ENCODE data around the gene SNRPB2. TPM values are rescaled to one million over a fixed set of nuclear protein-coding genes. Genes with fewer than 3 reads are reported as not detected.

Gene SNRPB2
- polyA plus RNA-seq, 1 donor (not counting 4 experiments of a cell fraction or from before 2014, with no cell fraction given): 75.8 TPM

DNA sequence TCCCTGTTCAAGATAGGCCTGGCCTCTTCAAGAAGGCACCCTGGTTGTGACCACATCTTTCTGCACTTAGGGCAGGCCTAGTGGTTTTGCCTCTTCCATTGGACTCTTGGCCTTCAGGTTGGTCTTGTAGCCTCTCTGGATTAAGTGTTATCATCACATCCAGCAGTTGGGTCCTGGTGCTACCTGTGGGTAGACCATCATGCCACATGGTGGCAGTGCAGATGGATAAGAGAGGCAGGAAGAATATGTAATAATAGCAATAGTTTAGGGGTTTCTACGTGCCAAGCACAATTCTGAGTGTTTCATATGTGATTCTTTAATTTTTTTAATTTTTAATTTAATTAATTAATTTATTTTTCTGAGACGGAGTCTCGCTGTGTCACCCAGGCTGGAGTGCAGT is 28.5 kb upstream of the SNRPB2 start:
- Histone ChIP-seq H2AFZ (ENCODE audit: control insufficient read depth, low read length) (no peak overlapping the region), H3K36me3 (ENCODE audit: control insufficient read depth in 2 of 2, extremely low read depth in 1 of 2, insufficient read depth in 2 of 2, low read length in 2 of 2) (no peaks in the 10 kb centered on the region), H3K27ac (ENCODE audit: control insufficient read depth, insufficient read depth, low read length) (no peak overlapping the region), H3K4me1 (ENCODE audit: control insufficient read depth, extremely low read depth, insufficient read depth, low read length) (no peaks in the 10 kb centered on the region), H3K27me3 (ENCODE audit: control insufficient read depth, extremely low read depth, insufficient read depth, low read length) (no peaks in the 10 kb centered on the region), H3K79me2 (ENCODE audit: control insufficient read depth, insufficient read depth, low read length) (no peaks in the 10 kb centered on the region), H3K4me2 (ENCODE audit: control insufficient read depth, extremely low read depth, insufficient read depth, low read depth, low read length) (no peak overlapping the region), H3K4me3 (ENCODE audit: control insufficient read depth in 2 of 3, extremely low read depth in 1 of 3, insufficient read depth in 2 of 3, low read depth in 1 of 3, low read length in 3 of 3) (no peak overlapping the region), H3K9me1 (ENCODE audit: control insufficient read depth, extremely low read depth, insufficient read depth, low read length) (no peaks in the 10 kb centered on the region), H3K9ac (ENCODE audit: control insufficient read depth, extremely low read depth, insufficient read depth, low read length) (no peak overlapping the region), H3K9me3 (ENCODE audit: control insufficient read depth, low read depth, low read length) (no peaks in the 10 kb centered on the region), H4K20me1 (ENCODE audit: control insufficient read depth, extremely low read depth, insufficient read depth, low read length) (no peaks in the 10 kb centered on the region)
- no peak for FAIRE-seq
- TF ChIP-seq, protein P1, sequence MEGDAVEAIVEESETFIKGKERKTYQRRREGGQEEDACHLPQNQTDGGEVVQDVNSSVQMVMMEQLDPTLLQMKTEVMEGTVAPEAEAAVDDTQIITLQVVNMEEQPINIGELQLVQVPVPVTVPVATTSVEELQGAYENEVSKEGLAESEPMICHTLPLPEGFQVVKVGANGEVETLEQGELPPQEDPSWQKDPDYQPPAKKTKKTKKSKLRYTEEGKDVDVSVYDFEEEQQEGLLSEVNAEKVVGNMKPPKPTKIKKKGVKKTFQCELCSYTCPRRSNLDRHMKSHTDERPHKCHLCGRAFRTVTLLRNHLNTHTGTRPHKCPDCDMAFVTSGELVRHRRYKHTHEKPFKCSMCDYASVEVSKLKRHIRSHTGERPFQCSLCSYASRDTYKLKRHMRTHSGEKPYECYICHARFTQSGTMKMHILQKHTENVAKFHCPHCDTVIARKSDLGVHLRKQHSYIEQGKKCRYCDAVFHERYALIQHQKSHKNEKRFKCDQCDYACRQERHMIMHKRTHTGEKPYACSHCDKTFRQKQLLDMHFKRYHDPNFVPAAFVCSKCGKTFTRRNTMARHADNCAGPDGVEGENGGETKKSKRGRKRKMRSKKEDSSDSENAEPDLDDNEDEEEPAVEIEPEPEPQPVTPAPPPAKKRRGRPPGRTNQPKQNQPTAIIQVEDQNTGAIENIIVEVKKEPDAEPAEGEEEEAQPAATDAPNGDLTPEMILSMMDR (optimal IDR thresholded peaks at IDR 0.05 in 1 of 3, IDR thresholded peaks at IDR 0.05 in 1 of 3, conservative IDR thresholded peaks at IDR 0.05 in 1 of 3; ENCODE audit: extremely low read depth in 1 of 3, insufficient read depth in 2 of 3, low read length in 3 of 3): peak in 1 of 3 experiments; percentile 28
- TF ChIP-seq EZH2 (IDR thresholded peaks at IDR 0.05; ENCODE audit: low read length): no peak
- no peak for DNase-seq (ENCODE audit: low read depth, low spot score)
- dilution Hi-C loops (cut with MboI; ENCODE audit: extremely low pct_ligation_motif_present, low sequenced_read_pairs): no loop called here

DNA sequence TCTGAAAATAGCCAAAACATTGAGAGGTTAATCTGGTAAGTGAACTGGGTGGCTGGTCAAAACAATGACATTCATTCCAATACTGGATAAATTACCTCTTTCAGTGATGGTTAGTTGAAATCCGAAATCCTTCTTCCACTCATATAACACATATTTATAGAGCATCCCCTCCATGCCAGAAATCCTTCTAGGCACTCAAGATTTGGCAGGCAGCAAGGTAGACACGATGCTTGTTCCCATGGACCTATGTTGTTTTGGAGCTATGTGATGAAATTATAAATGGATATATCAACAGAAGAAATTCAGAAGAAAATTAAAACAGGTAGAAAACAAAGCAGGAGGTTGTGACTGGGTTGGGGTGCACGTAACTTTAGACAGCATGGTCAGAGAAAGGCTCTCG is 26.3 kb upstream of the SNRPB2 start:
- Histone ChIP-seq H3K27me3 (ENCODE audit: control insufficient read depth, extremely low read depth, insufficient read depth, low read length) (no peaks in the 10 kb centered on the region), H3K4me1 (ENCODE audit: control insufficient read depth, extremely low read depth, insufficient read depth, low read length) (no peaks in the 10 kb centered on the region), H4K20me1 (ENCODE audit: control insufficient read depth, extremely low read depth, insufficient read depth, low read length) (no peaks in the 10 kb centered on the region), H3K4me2 (ENCODE audit: control insufficient read depth, extremely low read depth, insufficient read depth, low read depth, low read length) (no peak overlapping the region), H3K79me2 (ENCODE audit: control insufficient read depth, insufficient read depth, low read length) (no peaks in the 10 kb centered on the region), H3K4me3 (ENCODE audit: control insufficient read depth in 2 of 3, extremely low read depth in 1 of 3, insufficient read depth in 2 of 3, low read depth in 1 of 3, low read length in 3 of 3) (no peak overlapping the region), H3K27ac (ENCODE audit: control insufficient read depth, insufficient read depth, low read length) (no peak overlapping the region), H3K9me3 (ENCODE audit: control insufficient read depth, low read depth, low read length) (no peaks in the 10 kb centered on the region), H3K9me1 (ENCODE audit: control insufficient read depth, extremely low read depth, insufficient read depth, low read length) (no peaks in the 10 kb centered on the region), H3K36me3 (ENCODE audit: control insufficient read depth in 2 of 2, extremely low read depth in 1 of 2, insufficient read depth in 2 of 2, low read length in 2 of 2) (no peaks in the 10 kb centered on the region), H2AFZ (ENCODE audit: control insufficient read depth, low read length) (no peak overlapping the region), H3K9ac (ENCODE audit: control insufficient read depth, extremely low read depth, insufficient read depth, low read length) (no peak overlapping the region)
- FAIRE-seq (no peak), DNase-seq (ENCODE audit: low read depth, low spot score) (no peak)
- dilution Hi-C loops (cut with MboI; ENCODE audit: extremely low pct_ligation_motif_present, low sequenced_read_pairs): no loop called here
- TF ChIP-seq, protein P1 (optimal IDR thresholded peaks at IDR 0.05 in 1 of 3, IDR thresholded peaks at IDR 0.05 in 1 of 3, conservative IDR thresholded peaks at IDR 0.05 in 1 of 3; ENCODE audit: extremely low read depth in 1 of 3, insufficient read depth in 2 of 3, low read length in 3 of 3): no peak
- no peak for TF ChIP-seq EZH2 (IDR thresholded peaks at IDR 0.05; ENCODE audit: low read length)

Measured in keratinocyte (primary cell).